ENCODE data around the gene CSNK2A1.

Gene CSNK2A1

GRCh38 chr20:430091-430999 is 113.2 kb downstream of the CSNK2A1 start:
- no peak for DNase-seq (ENCODE audit: low spot score)

GRCh38 chr20:428658-429200 is 114.9 kb downstream of the CSNK2A1 start:
- no peak for DNase-seq (ENCODE audit: low spot score)

- no peak for DNase-seq (ENCODE audit: low spot score)
These were observed 115.5 kb downstream of the CSNK2A1 start for GRCh38 chr20:427849-428657.

- DNase-seq (ENCODE audit: low spot score): no peak
These were observed 116.2 kb downstream of the CSNK2A1 start for GRCh38 chr20:427401-427800.

- DNase-seq (ENCODE audit: low spot score): no peak
These were observed 117.0 kb downstream of the CSNK2A1 start for GRCh38 chr20:426566-426965.

Data from germinal center (tissue), 1 donor.